Prostate gland (tissue), 2 donors: ENCODE results near the gene NAV2. TPM values are rescaled to one million over a fixed set of nuclear protein-coding genes. Genes with fewer than 3 reads are reported as not detected.
A peak's percentile ranks its signal among the peaks of the same experiment; 100 is the strongest.

ENCODE experiments used
- DNase-seq: peaks from one replicate; pipeline ENCODE4 v3.0.0-alpha.2; 2019; ENCODE audit warnings: low spot score
- H3K27ac ChIP-seq, 2 donors: fragments of 200-600 bp; sonication (generic); 2 replicates each; pipeline ENCODE4 v1.5.1; 2017 to 2019
- H3K27me3 ChIP-seq: fragments of 200-600 bp; sonication (generic); replicated peaks from 2 replicates; pipeline ENCODE4 v1.5.1; 2019; ENCODE audit not compliant: insufficient read depth
- H3K36me3 ChIP-seq, 2 donors: fragments of 200-600 bp; sonication (generic); 1 replicate in 1 of 2; 2 replicates in 1 of 2; pipeline versions ENCODE4 v1.5.1 to v1.8.1; 2017 to 2019
- H3K4me1 ChIP-seq: fragments of 200-600 bp; sonication (generic); replicated peaks from 2 replicates; pipeline ENCODE4 v1.5.1; 2019
- H3K4me3 ChIP-seq, 2 donors: fragments of 200-600 bp; sonication (generic); 2 replicates each; pipeline ENCODE4 v1.5.1; 2017 to 2019
- H3K9me3 ChIP-seq: fragments of 200-600 bp; sonication (generic); 2 replicates; pipeline ENCODE4 v1.5.1; 2017
- POLR2A ChIP-seq: fragments of 450-650 bp; IDR thresholded peaks from one replicate; pipeline ENCODE4 v1.6.1; 2016; ENCODE audit warnings: antibody characterized with exemption, mild to moderate bottlenecking
- POLR2AphosphoS5 ChIP-seq: sonication (generic); formaldehyde crosslinking; IDR thresholded peaks from one replicate; pipeline ENCODE4 v1.6.1; 2017; ENCODE audit warnings: antibody characterized with exemption
- WGBS: methylation state at CpG from one replicate; pipeline ENCODE4 v1.1.5; 2018; 5-methylcytosine and 5-hydroxymethylcytosine counted together
- intact Hi-C: fragments of 100-400 bp; cut with DNase I; formaldehyde crosslinking; loops from one replicate; pipeline ENCODE4 v1.14.2; 2022
- total RNA-seq, 2 donors: library from RNA; depleted of rRNA; stranded (reverse); fragments of >200 nt; gene quantifications; one replicate each; pipeline ENCODE4 v1.1.0, GENCODE V29; 2016
- TF ChIP-seq, protein P1 (sequence below), 4 experiments: fragments of 200-600 bp in 2 of 4; fragments of 450-650 bp in 2 of 4; sonication (generic) in 2 of 4; IDR thresholded peaks; 1 replicate in 3 of 4; 2 replicates in 1 of 4; pipeline ENCODE4 v1.5.1; 2016 to 2019; ENCODE audit warnings: antibody characterized with exemption in 4 of 4, mild to moderate bottlenecking in 2 of 4, moderate library complexity in 2 of 4

Gene NAV2
- total RNA-seq, 2 donors from 2014 or later, result 17.1 to 26.6 TPM

- no peaks in the 10 kb centered on the region for H3K9me3 ChIP-seq
- under 1% methylated on average over 37 of the region's 48 CpGs for WGBS
- intact Hi-C loops, result no loop called here
- no peak overlapping the region for H3K27ac ChIP-seq
- H3K4me3 ChIP-seq, result peak overlapping the region; percentile 31 to 37
- H3K4me1 ChIP-seq, result peaks cover 2% of the 10 kb centered on the region
- TF ChIP-seq POLR2A, result no peak
- TF ChIP-seq POLR2AphosphoS5, result no peak
- DNase-seq, result peak; percentile 28
- no peaks in the 10 kb centered on the region for H3K27me3 ChIP-seq
- H3K36me3 ChIP-seq, result no peaks in the 10 kb centered on the region
Measured at GRCh38 chr11:19777039-19777376, 64.4 kb downstream of the NAV2 start.

DNA sequence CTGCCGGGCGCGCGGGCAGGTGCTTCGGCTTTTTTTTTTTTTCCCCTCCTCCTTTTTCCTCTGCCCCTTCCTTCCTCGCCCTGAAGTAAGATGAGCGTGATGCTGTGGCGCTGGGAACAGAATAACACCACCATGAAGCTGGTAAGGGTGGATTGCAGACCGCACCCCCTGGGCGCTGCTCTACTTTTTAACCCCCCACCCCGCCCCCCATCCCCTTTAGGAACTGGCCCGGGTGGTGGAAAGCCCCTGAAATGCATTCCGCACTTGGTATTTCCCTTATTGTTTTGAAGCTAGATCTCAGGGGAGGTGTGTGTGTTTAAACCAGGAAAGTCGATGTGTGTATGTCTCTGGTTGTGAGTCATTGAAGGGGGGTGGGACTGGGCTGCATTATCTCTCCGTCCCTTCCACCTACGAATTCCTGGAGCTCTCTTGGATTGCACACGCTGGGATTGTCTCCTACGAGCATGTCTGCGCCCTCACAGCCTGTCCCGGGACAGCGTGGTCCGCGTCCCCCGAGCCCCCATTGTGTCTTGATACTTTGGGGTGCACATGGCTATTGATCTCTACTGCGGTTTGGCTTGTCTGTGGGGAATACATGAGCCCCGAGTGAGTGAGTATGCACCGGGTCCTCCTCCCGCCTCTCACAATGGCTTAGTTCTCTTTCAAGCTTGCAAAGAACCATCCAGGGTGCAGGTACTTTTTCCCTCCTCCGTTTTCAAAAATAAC lies 64.9 kb downstream of the NAV2 start:
- Histone ChIP-seq H3K27ac (no peak overlapping the region), H3K4me1 (peaks cover 2% of the 10 kb centered on the region), H3K36me3 (no peaks in the 10 kb centered on the region), H3K9me3 (no peaks in the 10 kb centered on the region), H3K27me3 (no peaks in the 10 kb centered on the region), H3K4me3 (peak overlapping the region; percentile 31 to 37)
- intact Hi-C loops, result no loop called here
- TF ChIP-seq POLR2A, result peak; percentile 23
- TF ChIP-seq, protein P1, sequence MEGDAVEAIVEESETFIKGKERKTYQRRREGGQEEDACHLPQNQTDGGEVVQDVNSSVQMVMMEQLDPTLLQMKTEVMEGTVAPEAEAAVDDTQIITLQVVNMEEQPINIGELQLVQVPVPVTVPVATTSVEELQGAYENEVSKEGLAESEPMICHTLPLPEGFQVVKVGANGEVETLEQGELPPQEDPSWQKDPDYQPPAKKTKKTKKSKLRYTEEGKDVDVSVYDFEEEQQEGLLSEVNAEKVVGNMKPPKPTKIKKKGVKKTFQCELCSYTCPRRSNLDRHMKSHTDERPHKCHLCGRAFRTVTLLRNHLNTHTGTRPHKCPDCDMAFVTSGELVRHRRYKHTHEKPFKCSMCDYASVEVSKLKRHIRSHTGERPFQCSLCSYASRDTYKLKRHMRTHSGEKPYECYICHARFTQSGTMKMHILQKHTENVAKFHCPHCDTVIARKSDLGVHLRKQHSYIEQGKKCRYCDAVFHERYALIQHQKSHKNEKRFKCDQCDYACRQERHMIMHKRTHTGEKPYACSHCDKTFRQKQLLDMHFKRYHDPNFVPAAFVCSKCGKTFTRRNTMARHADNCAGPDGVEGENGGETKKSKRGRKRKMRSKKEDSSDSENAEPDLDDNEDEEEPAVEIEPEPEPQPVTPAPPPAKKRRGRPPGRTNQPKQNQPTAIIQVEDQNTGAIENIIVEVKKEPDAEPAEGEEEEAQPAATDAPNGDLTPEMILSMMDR (IDR thresholded peaks at IDR 0.05), result no peak
- 4% methylated on average over 29 of the region's 29 CpGs for WGBS
- DNase-seq, result no peak

GRCh38 chr11:19779740-19780139 lies 67.1 kb downstream of the NAV2 start:
- intact Hi-C loops, result no loop called here
- no peak overlapping the region for H3K4me3 ChIP-seq
- H3K9me3 ChIP-seq, result no peaks in the 10 kb centered on the region
- WGBS, result 60% methylated on average over 2 of the region's 2 CpGs
- no peaks in the 10 kb centered on the region for H3K27me3 ChIP-seq
- no peak for DNase-seq
- TF ChIP-seq POLR2A (no peak), POLR2AphosphoS5 (no peak)
- TF ChIP-seq, protein P1 (IDR thresholded peaks at IDR 0.05), result no peak
- H3K27ac ChIP-seq, result no peak overlapping the region
- H3K36me3 ChIP-seq, result no peaks in the 10 kb centered on the region
- H3K4me1 ChIP-seq, result peaks cover 2% of the 10 kb centered on the region

DNA sequence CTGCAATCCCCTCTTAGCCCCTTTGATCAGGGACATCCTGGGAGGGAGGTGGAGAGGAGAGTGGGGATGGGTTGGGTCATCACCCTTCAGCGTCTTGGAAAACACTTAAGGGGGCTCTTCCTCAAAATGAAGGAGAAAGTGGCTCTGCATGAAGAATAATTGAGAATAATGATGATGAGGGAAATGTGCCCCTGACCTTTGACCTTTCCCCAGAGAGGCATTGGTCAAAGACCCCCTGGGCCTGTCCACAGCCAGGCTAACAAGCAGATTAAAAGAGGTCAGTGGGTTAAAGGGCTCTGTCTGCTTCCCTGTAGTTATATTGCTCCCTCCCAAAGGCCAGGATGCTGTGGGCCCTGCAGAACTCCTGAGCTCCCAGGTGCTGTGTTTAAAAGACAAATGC lies 68.7 kb downstream of the NAV2 start:
- H3K27ac ChIP-seq, result no peak overlapping the region
- no peak overlapping the region for H3K4me3 ChIP-seq
- H3K4me1 ChIP-seq, result peaks cover 2% of the 10 kb centered on the region
- TF ChIP-seq POLR2AphosphoS5 (no peak), POLR2A (no peak)
- TF ChIP-seq, protein P1 (IDR thresholded peaks at IDR 0.05), result no peak
- H3K27me3 ChIP-seq, result no peaks in the 10 kb centered on the region
- WGBS, result 100% methylated on average over 1 of the region's 1 CpG
- intact Hi-C loops, result no loop called here
- no peak for DNase-seq
- H3K9me3 ChIP-seq, result no peaks in the 10 kb centered on the region
- no peaks in the 10 kb centered on the region for H3K36me3 ChIP-seq

GRCh38 chr11:19785265-19785664 lies 72.6 kb downstream of the NAV2 start:
- TF ChIP-seq POLR2AphosphoS5 (no peak), POLR2A (no peak)
- TF ChIP-seq, protein P1 (IDR thresholded peaks at IDR 0.05), result no peak
- Histone ChIP-seq H3K36me3 (no peaks in the 10 kb centered on the region), H3K9me3 (no peaks in the 10 kb centered on the region), H3K27ac (no peak overlapping the region), H3K4me1 (no peaks in the 10 kb centered on the region), H3K27me3 (no peaks in the 10 kb centered on the region), H3K4me3 (no peak overlapping the region)
- 78% methylated on average over 2 of the region's 2 CpGs for WGBS
- intact Hi-C loops, result no loop called here
- no peak for DNase-seq
